GM12872 (cell line): Measurements from ENCODE around the gene COL18A1.

Source experiments
- CTCF ChIP-seq: IDR thresholded peaks from 3 replicates; pipeline ENCODE4 v1.5.1; 2011; ENCODE audit warnings: low read depth, mild to moderate bottlenecking, low read length, moderate library complexity; ENCODE audit not compliant: insufficient read depth

Gene COL18A1

GRCh38 chr21:45434645-45435217 is 29.8 kb downstream of the COL18A1 start:
- TF ChIP-seq CTCF: no peak

- no peak for TF ChIP-seq CTCF
Measured at GRCh38 chr21:45435405-45435981, 30.5 kb downstream of the COL18A1 start.

GRCh38 chr21:45436351-45437065 is 31.5 kb downstream of the COL18A1 start:
- TF ChIP-seq CTCF: no peak

GRCh38 chr21:45438391-45439145 is 33.6 kb downstream of the COL18A1 start:
- TF ChIP-seq CTCF: no peak

GRCh38 chr21:45439161-45439872 is 34.4 kb downstream of the COL18A1 start:
- TF ChIP-seq CTCF: peak; percentile 95

GRCh38 chr21:45439901-45440461 is 35.0 kb downstream of the COL18A1 start:
- TF ChIP-seq CTCF: no peak
